ENCODE data around the gene GID8. TPM values are rescaled to one million over a fixed set of nuclear protein-coding genes. Genes with fewer than 3 reads are reported as not detected.

Gene GID8
- total RNA-seq, 4 donors from 2014 or later = 23.4 to 33.4 (median 29.7) TPM

GRCh38 chr20:62911701-62912280, 26.2 kb upstream of the GID8 start:
- Histone ChIP-seq H3K27ac (no peak overlapping the region), H3K4me1 (peaks cover 0 to 52% (median 9%) of the 10 kb centered on the region in 4 donors), H3K4me3 (no peak overlapping the region), H3K9me3 (no peaks in the 10 kb centered on the region), H3K27me3 (no peaks in the 10 kb centered on the region), H3K36me3 (peaks cover 7 to 68% (median 38%) of the 10 kb centered on the region in 3 donors)
- TF ChIP-seq POLR2A (IDR thresholded peaks at IDR 0.05) (no peak), EP300 (IDR thresholded peaks at IDR 0.05) (no peak), CTCF (IDR thresholded peaks at IDR 0.05) (no peak)
- no peak for DNase-seq (ENCODE audit: low spot score in 2 of 2)
- WGBS, 2 donors = 80 to 84% methylated on average over 10 of the region's 10 CpGs

- WGBS, 2 donors = 79 to 80% methylated on average over 7 of the region's 7 CpGs
- TF ChIP-seq POLR2A (IDR thresholded peaks at IDR 0.05) (no peak), EP300 (IDR thresholded peaks at IDR 0.05) (no peak), CTCF (IDR thresholded peaks at IDR 0.05) (no peak)
- Histone ChIP-seq H3K27me3 (no peaks in the 10 kb centered on the region), H3K4me3 (no peak overlapping the region), H3K36me3 (peaks cover 7 to 55% (median 26%) of the 10 kb centered on the region in 3 donors), H3K27ac (no peak overlapping the region), H3K4me1 (peaks cover 0 to 65% (median 22%) of the 10 kb centered on the region in 4 donors), H3K9me3 (no peaks in the 10 kb centered on the region)
- DNase-seq (ENCODE audit: low spot score in 2 of 2) = no peak
Measured at GRCh38 chr20:62913043-62913630, 24.8 kb upstream of the GID8 start.

GRCh38 chr20:62914436-62914835, 23.5 kb upstream of the GID8 start:
- Histone ChIP-seq H3K4me3 (peak overlapping the region in 1 of 4 donors; percentile 8), H3K27me3 (no peaks in the 10 kb centered on the region), H3K9me3 (no peaks in the 10 kb centered on the region), H3K27ac (peak overlapping the region in 1 of 4 donors; percentile 32), H3K4me1 (peaks cover 0 to 78% (median 34%) of the 10 kb centered on the region in 4 donors), H3K36me3 (peaks cover 7 to 42% (median 20%) of the 10 kb centered on the region in 3 donors)
- 42 to 50% methylated on average over 9 of the region's 9 CpGs for WGBS, 2 donors
- DNase-seq (ENCODE audit: low spot score in 2 of 2) = no peak
- no peak for TF ChIP-seq POLR2A (IDR thresholded peaks at IDR 0.05)
- TF ChIP-seq CTCF (IDR thresholded peaks at IDR 0.05) = no peak
- TF ChIP-seq EP300 (IDR thresholded peaks at IDR 0.05) = no peak

GRCh38 chr20:62914970-62915457, 22.9 kb upstream of the GID8 start:
- Histone ChIP-seq H3K4me3 (peak overlapping the region in 1 of 4 donors; percentile 1), H3K4me1 (peaks cover 0 to 84% (median 40%) of the 10 kb centered on the region in 4 donors), H3K27me3 (no peaks in the 10 kb centered on the region), H3K9me3 (no peaks in the 10 kb centered on the region), H3K27ac (peak overlapping the region in 2 of 4 donors; percentile 32 to 52), H3K36me3 (peaks cover 7 to 36% (median 19%) of the 10 kb centered on the region in 3 donors)
- no peak for DNase-seq (ENCODE audit: low spot score in 2 of 2)
- no peak for TF ChIP-seq POLR2A (IDR thresholded peaks at IDR 0.05)
- TF ChIP-seq CTCF (IDR thresholded peaks at IDR 0.05) = no peak
- no peak for TF ChIP-seq EP300 (IDR thresholded peaks at IDR 0.05)
- 27 to 32% methylated on average over 8 of the region's 8 CpGs for WGBS, 2 donors
